ENCODE data around the gene PPM1H.
"Not testable (repeated sequence)": the region's sequence is repeated elsewhere in the genome, so short reads cannot be mapped to it uniquely, and the experiment has no call there.

Gene PPM1H, protein sequence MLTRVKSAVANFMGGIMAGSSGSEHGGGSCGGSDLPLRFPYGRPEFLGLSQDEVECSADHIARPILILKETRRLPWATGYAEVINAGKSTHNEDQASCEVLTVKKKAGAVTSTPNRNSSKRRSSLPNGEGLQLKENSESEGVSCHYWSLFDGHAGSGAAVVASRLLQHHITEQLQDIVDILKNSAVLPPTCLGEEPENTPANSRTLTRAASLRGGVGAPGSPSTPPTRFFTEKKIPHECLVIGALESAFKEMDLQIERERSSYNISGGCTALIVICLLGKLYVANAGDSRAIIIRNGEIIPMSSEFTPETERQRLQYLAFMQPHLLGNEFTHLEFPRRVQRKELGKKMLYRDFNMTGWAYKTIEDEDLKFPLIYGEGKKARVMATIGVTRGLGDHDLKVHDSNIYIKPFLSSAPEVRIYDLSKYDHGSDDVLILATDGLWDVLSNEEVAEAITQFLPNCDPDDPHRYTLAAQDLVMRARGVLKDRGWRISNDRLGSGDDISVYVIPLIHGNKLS

DNA sequence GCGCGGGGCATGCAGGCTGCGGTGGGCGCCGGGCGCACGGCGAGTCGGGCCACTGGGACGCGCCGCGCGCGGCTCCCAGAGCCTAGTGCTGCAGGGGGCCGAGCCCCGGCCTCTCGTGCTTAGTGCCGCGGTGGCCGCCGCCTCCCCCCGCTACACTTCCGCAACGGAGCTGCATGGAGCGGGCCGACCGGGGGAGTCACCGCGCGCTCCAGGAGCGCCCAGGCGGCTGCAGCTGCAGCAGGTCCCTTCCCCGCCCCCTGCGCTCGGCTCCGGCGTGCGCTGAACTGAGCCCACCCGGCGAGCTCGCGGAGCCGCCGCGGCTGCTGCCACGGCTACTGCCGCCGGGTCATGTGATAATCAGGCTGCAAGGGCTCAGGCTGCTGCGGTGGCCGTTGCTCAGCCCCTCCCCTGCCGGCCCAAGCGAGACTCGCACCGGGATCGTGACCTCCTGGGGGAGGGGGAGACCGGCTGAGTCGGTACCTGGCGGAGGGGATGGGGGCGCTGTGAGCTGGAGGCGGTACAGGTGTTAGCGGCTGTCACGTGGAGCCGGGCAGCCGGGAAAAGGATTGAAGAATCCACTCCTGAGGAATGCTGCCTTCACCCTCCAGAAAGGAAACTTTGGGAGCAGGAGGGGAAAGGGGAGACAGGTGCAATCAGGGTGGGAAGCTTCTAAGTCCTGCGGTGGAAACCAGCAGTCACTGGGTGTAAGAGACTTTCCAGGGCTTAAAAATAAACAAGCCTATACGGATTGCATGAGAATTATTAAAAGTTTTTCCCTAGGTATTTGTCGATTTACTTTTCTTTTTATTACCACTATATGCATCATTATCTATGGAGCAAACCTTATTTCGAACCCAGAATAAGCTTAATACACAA, at the start of gene PPM1H:
Gene PPM1H, minus strand, starts transcription at position 352 of the 876 bp plus-strand sequence. CDS start 414 bp downstream, outside the sequence.
- peak; percentile 62 for DNase-seq

DNA sequence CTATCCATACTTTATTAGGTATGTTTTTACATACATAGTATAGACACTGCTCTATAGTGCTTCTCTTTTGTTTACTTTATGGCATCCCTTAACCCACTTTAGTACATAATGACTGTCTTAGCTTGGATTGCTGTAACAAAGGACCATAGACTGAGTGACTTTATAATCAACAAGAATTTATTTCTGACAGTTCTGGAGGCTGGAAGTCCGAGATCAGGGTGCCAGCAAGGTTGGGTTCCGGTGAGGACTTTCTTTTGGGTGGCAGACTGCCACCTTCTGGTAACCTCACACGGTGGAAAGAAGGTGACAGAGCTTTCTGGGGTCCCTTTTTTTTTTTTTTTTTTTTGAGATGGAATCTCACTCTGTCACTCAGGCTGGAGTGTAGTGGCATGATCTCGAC, 48.6 kb upstream of the PPM1H start:
- DNase-seq, result no peak

DNA sequence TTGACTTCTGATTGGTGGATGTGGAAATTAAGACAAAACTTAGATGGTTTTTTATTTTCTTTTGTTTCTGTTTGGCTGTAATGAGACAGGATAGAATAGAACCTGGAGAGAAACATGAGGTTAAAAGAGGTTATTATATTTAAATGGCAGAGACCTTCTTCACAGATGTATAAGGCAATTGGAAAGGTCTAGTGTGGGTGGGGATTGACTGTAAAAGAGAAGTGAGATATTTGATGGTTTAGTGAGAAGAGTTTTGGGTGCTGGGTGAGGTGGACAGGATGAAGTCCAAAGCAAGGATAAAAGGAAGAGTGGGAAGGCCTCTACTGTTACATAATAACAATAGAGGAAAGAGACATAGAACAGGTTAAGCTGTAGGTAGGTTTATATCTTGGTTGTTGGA, 43.8 kb upstream of the PPM1H start:
- no peak for DNase-seq

DNA sequence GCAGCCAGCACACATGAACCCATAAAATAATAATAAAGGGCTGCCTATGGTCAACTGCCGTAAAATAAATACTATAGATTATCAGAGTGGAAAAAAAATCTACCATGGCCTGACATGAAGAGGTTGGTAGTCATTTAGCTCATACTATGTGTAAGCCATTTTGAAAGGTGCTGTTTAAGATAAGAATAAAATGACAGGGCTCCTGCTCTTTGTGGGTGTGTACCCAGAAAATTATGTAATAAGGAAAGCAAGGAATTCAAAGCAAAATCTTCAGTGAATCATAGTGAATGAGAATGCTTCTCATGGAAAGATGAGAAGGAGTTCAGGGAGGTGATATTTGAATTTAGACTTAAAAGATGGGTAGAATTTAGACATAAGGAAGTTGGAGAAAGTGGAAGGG, 42.9 kb upstream of the PPM1H start:
- no peak for DNase-seq

DNA sequence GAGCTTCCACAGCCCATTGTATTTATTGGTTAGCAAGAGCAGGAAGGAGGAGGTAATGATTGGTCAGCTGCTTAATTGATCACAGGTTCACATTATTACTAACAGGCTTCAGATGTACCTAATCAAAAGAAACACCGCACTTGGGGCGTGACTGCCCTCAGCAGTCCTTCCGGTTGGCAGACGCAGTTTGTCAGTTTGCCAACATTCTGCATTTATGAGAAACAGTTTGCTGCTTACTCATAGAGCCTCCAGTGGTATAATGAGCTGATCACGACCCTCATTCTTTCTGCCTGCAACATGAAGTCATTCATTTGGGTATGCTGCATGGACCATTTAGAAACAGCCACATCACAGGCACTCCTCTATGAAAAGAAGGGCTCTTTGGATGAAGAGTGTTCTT, 42.5 kb upstream of the PPM1H start:
- no peak for DNase-seq

DNA sequence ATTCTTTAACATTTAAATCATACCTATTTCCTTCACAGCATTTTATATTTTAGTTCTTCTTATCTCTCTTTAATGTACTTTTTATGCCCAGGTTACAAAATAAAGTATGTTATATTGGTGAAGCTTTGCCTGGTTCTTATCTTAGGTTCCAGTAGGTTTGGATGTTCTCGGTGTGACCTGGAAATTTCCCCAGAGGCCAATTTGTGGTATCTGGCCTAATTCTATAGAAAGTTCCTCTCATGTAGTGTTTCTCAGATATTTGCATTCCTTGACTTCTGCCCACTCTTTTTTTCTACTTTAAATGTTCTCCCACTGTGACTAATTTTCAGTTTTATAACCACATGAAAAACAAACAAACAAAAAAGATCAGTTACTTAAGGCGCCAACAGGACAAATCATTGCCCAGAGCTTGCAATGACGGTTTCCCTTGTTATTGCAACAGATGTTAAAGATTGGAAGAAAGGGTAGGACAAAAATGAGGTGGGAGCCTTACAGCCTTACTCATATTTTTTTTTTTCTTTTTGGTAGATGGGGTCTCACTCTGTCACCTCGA, 41.2 kb upstream of the PPM1H start:
- no peak for DNase-seq

DNA sequence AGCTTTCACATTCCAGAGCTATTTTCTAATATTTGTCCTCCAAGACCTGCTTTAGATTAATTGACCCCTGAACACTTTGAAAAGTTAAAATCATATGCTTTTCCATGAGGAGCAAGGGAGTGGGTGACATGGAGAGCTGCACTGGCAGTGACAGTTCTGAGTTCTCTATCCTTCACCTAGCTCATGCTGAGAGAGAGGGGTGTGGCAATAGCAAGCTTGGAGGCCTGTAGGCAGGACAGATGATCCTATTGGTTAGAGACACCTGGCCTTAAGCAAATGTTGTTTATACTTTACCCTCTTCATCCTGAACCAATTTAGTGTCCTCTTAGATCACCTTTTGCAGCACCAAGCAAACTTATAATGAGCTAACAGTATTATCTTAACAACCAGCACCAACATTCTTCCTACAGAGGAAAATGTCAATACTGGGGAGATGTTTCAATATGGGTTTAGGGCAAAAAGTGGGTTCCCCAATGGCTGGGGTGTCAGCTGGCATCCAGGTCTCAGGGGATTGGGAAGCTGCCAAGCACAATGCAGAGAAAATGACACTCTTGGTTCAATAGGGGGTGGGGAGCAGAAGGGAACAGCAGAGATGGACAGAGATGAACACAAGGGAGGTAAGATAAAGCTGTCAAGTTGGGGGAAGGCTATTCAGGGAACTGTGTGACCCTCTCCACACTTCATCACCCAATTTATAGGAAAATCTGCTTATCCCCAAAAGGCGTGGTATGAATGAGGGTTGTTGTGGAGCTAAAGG, 37.0 kb upstream of the PPM1H start:
- no peak for DNase-seq

DNA sequence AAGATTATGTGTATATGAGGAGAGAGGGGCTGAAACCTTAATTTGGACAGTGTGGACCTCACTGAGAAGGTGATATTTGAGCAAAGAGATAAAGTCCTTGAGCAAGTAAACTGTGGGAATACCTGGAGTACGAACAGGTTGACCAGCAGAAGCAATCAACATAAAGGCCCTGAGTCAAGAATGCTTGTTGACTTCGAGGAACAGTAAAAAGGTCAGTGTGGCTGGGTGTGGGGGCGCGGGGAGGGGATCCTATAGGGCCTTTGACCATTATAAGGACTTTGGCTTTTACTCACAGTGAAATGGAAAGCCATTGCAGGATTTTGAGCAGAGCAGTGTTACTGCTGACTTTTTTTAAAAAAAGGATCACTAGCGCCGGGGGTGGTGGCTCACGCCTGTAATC, 34.7 kb upstream of the PPM1H start:
- DNase-seq, result no peak

DNA sequence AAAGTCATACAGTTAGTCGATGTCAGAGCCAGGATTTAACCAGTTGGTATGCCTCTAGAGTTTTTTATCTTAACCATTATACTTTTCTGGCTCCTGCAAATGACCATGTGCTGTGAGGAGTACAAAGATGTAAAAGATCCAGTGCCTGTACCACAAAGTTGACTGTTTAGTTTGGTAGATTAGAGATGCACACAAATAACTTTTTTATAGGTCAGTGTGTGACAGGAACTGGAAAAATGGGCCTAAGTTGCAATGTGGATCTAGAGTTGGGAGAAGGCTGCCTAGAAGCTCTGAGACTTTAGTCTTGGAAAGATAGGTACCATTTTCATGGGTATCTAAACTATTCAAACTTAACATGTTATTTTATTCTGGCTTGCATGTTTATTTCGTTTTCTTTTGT, 32.8 kb upstream of the PPM1H start:
- no peak for DNase-seq

DNA sequence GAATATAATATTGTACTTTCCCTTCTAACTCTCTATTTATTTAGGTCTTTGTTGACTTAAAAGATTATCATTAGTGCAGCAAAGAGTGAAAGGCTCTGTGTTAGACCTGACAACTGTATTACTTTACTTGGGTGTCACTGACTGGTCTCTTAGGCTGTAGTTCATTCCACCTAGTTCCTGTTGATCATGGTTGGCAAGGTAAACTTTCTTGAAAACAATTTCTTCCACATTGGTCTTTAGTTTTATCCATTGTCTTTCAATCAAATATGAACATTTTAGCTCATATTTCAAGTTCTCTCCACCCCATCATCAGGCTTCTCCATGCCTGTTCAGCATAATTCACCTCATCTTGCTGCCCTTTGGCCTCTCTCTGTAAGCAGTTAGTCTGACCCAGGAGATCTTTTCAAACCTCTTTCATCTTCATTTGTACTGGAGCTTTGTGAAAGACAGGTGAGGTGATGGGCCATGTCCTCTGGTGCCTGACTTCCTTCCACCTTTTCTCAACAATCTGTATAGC, 32.1 kb upstream of the PPM1H start:
- no peak for DNase-seq

DNA sequence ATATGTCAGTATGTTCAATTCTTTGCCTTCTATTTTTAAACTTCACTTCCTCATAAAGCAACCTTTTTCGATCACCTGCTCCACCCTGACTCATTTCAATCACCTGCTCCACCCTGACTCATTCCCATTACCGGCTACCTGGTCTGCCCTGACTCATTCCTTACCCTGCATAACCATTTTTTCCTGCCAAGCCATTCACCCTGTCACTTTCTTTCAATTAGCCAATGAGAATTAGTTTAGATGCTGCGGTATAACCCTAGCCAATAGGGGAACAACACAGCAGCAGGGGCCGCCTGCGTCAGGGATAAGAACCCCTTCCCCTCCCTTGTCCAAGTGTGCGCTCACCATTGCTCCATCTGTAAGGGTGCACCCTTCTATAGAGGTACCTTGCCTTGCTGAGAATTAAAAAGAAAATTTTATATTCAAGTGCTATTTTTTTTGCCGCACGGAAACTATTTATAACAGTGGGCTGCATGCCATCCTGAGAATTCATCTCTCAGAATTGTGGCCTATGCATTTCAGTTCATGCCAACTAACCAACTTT, 31.6 kb upstream of the PPM1H start:
- DNase-seq, result not testable (repeated sequence)

DNA sequence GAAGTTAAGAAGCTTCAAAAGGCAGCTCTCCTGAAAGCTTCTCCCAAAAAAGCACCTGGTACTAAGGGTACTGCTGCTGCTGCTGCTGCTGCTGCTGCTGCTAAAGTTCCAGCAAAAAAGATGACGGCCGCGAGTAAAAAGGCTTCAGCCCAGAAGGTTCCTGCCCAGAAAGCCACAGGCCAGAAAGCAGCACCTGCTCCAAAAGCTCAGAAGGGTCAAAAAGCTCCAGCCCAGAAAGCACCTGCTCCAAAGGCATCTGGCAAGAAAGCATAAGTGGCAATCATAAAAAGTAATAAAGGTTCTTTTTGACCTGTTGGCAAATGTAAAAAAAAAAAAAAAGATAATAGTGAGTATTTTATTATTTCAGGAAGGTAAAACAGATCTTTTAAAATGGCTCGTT, 30.8 kb upstream of the PPM1H start:
- DNase-seq, result not testable (repeated sequence)

DNA sequence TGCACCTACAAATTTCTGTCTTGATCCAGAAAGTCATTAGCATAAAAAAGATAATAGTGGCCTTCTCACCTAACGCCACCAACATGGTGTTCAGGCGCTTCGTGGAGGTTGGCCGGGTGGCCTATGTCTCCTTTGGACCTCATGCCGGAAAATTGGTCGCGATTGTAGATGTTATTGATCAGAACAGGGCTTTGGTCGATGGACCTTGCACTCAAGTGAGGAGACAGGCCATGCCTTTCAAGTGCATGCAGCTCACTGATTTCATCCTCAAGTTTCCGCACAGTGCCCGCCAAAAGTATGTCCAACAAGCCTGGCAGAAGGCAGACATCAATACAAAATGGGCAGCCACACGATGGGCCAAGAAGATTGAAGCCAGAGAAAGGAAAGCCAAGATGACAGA, 30.3 kb upstream of the PPM1H start:
- DNase-seq, result not testable (repeated sequence)

DNA sequence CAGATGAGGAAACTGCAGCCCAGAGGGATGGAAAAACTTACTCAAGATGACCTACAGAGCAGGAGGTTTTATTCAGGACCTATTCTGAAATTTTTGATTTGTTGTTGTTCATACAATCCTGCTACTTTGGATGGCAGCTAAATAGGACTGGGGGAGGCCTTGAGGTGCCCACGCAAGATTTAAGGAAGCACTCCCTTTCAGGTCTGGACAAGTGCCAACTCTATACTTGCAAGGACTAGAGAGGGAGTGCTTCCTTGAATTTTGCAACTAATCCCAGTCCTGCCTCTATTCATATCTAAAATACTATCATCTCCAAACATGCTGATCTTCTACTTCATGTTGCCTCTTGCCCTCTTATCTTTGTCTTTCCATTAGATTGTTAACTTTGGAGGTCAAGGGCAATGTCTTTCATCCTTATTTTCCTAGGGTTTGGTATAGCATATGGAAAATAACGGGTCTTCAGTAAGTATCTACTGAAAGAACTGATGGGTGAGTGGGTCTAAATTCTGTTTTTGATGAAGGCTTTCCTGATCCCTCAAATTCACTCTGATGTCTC, 28.6 kb upstream of the PPM1H start:
- no peak for DNase-seq

DNA sequence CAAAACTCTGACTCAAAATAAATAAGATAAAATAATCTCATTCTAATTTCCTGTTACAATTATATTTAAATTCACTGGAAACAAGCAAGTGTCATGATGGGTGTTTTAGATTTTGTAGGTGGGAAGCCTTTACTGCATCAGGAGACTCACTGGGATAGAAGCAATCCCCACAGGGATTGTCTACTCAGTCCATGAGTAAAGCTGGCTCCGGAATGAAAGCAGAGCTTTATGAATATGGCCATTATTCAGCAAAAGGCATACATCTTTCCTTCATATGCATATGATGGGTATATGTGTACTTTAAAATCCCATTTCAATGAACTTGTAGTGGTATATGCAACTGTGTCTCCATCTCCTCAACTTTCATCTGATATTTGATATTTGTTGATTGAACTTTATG, 25.4 kb upstream of the PPM1H start:
- no peak for DNase-seq

DNA sequence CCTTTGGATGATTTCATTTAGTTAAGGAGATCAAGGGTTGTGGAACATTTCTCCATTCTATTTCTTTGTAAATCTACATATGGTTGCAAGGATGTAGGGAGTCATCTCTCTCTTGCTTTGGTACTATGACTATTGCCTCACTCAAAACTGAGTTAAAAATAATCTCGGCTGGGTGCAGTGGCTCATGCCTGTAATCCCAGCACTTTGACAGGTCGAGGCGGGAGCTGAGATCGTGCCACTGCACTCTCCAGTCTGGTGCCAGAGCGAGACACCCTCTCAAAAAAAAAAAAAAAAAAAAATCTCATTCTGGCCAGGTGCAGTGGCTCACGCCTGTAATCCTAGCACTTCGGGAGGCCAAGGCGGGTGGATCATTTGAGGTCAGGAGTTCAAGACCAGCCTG, 24.8 kb upstream of the PPM1H start:
- DNase-seq, result no peak

DNA sequence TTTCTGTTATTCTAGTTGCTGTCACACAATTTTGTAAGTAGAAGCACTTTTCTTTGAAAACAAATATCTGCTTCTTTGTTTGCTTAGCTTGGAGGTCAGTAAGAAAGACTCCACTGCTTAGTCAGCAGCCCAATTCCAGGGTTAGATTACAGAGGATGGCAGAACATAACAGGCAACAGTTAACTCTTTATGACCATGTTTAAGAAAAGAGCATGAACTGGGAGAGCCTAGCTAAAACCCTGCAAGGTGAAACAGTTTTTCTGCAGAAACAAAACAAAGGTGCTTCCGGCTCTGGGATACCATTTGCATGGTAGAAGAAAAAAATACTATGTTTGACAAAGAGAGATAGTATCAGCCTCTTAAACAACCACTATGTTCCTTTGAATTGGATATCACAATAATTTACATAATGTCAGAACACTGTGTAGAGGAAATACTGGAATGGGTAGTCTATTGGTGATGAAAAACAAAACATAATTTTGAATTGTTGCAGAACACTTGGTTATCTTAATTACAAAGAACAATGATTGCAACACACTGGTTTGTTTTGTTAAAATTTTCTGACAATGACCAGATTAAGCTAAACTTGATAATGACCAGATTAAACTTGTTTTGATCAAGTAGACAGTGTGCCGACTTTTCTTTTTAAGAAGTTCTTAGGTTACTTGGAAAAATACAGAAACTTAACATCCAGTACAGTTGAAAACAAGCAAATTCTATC, 22.4 kb upstream of the PPM1H start:
- no peak for DNase-seq

DNA sequence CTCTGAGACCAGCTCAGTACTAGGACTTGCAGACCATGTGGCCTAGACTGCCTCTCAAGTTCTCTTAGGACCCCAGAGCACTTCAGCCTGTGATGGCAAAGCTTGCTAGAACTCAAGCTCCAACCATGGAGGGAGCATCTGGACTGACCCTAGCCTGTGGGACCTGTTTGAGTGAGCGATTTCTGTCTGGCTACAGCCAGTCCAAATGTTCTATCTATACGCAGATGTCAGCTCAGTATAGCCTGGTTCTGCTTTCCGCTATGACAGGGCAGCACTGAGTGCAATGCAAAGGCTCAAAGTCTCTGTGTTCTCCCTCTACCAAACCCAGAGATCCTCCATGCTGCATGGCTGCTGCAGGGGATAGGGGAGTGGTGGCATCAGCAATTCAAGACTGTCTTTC, 20.7 kb upstream of the PPM1H start:
- DNase-seq, result no peak

DNA sequence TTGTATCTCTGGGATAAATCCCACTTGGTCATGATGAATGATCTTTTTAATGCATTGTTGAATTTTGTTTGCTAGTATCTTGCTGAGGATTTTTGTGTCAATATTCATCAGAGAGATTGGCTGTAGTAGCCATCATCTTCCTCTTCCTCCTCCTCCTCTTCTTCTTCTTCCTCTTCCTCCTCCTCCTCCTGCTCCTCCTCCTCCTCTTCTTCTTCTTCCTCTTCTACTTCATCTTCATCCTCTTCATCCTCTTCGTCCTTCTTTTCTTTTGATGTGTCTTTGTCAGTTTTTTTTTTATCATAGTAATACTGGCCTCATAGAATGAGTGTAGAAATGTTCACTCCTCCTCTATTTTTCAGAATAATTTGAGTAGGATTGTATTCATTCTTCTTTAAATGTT, 15.4 kb upstream of the PPM1H start:
- DNase-seq, result no peak

DNA sequence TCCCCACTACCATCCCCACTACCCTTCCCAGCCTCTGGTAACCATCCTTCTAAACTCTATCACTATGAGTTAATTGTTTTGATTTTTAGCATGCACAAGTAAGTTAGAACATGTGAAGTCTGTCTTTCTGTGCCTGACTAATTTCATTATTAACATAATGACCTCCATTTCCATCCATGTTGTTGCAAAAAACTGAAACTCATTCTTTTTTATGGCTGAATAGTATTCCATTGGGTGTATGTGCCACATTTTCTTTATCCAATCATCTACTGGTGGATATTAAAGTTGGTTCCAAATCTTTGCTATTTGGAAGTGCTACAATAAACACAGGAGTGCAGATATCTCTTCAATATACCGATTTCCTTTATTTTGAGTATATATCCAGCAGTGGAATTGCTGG, 13.2 kb upstream of the PPM1H start:
- no peak for DNase-seq

DNA sequence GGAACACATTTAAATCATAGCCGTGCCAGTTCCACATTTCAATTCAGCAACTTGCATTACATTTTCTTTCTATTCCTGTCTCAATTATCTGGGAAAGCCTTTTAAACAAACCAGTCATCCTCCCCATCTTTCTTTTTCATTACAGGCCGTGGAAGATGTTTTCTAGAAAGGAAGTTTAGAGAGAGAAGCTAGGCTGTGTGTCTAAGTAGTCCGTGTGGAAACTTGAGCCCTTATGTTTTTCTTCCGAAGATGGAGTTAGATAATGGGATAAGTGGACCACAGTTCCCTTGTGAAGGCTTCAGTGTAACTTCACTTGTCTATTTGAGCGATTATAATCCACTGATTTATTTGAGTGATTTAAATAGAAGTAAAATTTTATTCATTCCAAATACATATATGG, 12.4 kb upstream of the PPM1H start:
- DNase-seq, result no peak

Data from activated CD8-positive, alpha-beta memory T cell treated with anti-CD3 and anti-CD28 coated beads for 24 hours (primary cell).